GM18502 (cell line): Measurements from ENCODE around the gene NDUFC2.
"Not testable (repeated sequence)": the region's sequence is repeated elsewhere in the genome, so short reads cannot be mapped to it uniquely, and the experiment has no call there.

Source experiments
- ATAC-seq: cut with Tn5 transposase; IDR thresholded peaks from one replicate; pipeline ENCODE4 v1.9.1; 2021; ENCODE audit warnings: mild to moderate bottlenecking; ENCODE audit not compliant: unreplicated experiment, poor library complexity

NDUFC2 gene

DNA sequence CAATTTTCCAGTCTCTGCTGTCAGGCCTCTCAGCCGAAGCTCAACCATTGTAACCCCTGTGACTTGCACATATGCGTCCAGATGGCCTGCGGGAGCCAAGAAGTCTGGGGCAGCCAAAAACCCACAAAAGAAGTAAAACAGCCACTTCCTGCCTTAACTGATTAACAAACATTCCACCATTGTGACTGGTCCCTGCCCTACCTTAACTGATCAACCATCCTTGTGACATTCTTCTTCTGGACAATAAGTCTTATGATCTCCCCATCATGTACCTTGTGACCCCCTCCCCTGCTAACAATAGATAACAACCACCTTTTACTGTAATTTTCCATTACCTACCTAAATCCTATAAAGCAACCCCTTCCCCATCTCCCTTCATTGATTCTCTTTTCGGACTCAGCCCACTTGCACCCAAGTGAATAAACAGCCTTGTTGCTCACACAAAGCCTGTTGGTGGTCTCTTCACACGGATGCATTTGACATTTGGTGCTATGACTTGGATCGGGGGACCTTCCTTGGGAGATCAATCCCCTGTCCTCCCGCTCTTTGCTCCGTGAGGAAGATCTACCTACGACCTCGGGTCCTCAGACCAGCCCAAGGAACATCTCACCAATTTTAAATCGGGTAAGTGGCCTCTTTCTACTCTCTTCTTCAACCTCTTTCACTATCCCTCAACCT, 1.3 kb upstream of the NDUFC2 start:
- no peak for ATAC-seq

DNA sequence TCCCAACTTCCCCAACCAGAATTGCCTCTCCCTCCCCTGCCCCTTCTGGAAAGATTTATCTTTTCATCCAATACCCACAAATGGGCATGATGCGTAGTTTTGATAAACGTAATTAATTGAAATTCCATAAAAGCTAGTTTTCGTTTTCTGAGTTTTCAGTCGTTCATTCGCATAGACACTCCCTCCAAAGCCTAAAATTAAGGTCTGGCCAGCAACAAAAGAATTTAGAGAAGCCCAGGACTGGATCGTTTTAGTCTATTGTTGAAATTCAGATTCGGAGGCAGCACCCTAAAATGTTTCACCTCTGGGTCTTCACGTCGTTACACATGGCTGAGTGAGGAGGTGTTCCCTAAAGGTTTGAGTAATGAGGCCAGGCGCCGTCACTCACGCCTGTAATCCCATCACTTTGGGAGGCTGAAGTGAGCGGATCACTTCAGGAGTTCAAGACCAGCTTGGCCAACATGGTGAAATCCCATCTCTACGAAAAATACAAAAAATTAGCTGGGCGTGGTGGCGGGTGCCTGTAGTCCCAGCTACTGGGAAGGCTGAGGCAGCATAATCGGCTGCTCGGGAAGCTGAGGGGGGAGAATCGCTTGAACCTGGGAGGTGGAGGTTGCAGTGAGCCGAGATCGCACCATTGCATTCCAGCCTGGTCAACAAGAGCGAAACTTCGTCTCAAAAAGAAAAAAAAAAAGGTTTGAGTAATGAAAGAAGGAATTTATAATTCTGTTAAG, 589 bp upstream of the NDUFC2 start:
- ATAC-seq: no peak

DNA sequence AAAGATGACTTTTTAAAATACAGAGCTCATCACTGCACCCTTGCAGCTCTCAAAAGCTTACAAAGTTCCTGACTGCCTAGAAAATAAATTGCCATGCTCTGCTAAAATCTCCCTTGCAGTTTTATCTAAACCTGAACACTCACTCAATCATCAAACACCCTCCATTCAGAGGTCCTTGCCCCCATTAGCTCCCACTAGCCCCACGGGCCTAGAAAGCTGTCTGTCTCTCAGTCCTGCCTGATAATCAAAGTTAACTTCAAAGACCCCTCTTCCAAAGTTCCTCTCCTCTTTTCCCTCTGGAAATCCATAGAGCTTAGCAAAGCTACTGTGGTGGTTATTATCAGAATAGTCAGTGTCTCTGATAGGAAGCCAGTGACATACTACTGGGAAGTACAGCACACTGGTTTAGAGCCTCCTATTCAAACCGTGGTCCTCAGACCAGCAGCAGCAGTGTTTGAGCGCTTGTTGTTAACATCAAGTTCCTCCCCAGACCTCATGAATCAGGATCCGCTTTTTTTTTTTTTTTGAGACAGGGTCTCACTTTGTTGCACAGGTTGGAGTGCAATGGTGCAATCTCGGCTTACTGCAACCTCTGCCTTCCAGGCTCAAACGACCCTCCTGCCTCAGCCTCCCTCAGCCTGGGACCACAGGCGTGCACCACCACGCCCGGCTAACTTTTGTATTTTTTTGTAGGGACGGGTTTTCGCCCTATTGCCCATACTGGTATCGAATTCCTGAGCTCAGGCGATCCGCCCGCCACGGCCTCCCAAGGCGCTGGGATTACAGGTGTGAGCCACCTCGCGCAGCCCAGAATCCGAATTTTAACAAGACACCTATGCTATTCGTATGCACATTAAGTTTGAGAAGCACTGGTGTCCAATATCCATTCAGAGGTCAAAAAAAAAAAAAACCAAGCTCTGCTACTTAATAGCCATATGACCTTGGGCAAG, 1.2 kb downstream of the NDUFC2 start:
- ATAC-seq: no peak

GRCh38 chr11:78077592-78077991, 2.1 kb downstream of the NDUFC2 start:
- not testable (repeated sequence) for ATAC-seq

DNA sequence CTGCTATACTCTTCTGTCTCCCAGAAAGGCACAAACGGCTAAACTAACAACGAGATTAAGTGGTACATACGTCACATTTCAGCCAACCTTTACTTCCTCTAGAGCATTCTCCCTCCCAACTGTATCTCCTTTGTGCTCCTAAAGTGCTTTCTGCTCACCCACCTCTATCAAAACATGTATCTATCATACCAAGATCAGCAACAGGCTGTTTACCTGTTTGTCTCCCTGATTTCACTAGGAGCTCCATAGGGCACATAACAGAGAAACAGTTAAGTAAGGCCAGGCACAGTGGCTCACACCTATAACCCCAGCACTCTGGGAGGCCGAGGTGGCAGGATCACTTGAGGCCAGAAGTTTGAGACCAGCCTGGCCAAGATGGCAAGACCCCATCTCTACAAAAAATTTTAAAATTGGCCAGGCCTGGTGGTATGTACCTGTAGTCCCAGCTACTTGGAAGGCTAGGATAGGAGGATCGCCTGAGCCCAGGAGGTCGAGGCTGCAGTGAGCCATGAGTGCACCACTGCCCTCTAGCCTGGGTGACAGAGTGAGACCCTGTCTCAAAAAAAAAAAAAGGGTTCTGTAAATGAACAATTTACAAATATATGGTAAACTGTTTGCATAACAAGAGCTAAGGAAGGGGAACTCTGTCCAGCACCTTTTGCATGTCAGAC, 2.8 kb downstream of the NDUFC2 start:
- no peak for ATAC-seq

- ATAC-seq: no peak
These were observed 4.9 kb downstream of the NDUFC2 start for GRCh38 chr11:78074756-78075155.

GRCh38 chr11:78072455-78072854, 7.2 kb downstream of the NDUFC2 start:
- no peak for ATAC-seq

- ATAC-seq: no peak
These were observed 7.9 kb downstream of the NDUFC2 start for GRCh38 chr11:78071717-78072116.

GRCh38 chr11:78070621-78071020, 9.0 kb downstream of the NDUFC2 start:
- no peak for ATAC-seq

DNA sequence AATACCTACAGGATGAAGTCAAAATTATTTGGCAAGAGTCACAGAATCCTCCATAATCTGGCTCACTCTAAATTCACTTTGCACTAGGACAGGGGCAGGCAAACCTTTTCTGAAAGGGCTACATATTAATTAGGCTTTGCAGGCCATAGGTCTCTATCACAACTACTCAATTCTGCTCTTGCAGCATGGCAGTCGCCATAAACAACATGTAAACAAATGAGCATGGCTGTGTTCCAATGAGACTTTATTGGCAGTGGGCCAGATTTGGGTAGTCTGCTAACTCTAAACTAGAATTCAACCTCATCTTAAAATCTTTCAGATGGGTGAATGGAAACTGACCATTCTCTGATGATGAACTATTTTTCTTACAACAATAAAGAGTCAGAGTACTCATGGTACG, 10.2 kb downstream of the NDUFC2 start:
- ATAC-seq: no peak

DNA sequence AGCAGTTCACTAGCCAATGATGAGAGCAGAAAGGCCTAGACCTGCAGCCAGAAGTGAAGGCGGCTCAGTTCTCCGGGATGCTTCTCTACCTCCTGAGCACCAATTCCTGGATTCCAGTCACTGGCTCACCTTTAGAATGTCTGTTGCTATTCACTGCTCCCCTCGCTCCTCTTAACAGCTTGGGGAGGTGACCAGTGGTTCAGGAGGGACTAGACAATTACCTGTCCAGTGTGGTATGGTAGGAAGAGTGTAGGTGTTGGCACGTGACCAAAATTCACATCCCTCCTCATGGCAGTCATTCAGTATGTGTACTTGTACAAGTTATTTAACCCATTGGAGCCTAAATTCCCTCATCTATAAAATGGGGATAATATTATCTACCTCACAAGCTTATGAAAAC, 12.0 kb downstream of the NDUFC2 start:
- ATAC-seq: no peak

DNA sequence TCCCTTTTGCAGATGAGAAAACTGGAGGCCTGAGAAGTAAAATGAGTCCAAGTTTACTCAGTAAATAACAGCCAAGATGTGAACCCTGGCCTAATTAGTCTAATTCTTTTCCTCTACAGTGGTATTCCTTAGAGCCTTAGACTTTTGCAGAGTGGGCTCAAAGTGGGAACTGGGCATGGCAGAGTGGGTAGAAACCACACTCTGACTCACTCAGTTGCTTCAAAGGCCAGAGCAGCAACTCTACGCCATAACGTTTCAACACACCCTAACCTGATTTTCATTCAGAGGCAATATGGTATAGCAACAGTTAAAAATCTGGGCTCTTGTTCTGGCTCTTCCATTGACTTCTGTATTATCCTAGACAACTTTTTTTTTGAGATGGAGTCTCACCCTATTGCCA, 13.2 kb downstream of the NDUFC2 start:
- ATAC-seq: no peak

- ATAC-seq: no peak
These were observed 14.5 kb downstream of the NDUFC2 start for GRCh38 chr11:78065203-78065602.

GRCh38 chr11:78063440-78064181, 16.1 kb downstream of the NDUFC2 start, which contains the start of gene THRSP:
THRSP (plus strand) TSS chr11:78063861; CDS start chr11:78063882, 21 bp downstream.
- no peak for ATAC-seq

DNA sequence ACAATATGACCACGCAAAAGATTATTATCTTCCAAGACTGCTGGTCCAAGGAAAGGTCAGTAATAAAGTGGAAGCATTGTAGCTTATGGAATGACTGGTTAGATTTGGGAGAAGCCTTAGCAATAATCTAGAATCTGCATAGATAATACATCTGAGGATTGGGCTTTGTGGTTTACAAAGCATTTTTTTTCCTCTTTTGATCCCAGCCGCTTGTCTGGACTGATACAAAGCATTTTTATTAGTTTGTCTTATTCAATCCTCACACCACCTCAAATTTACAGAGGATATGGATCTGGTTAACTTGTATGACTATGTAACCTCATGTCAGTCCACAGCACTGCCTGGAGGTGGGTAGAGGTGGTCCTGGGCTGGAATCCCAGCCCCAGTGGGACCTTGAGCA, 17.0 kb downstream of the NDUFC2 start:
- no peak for ATAC-seq

DNA sequence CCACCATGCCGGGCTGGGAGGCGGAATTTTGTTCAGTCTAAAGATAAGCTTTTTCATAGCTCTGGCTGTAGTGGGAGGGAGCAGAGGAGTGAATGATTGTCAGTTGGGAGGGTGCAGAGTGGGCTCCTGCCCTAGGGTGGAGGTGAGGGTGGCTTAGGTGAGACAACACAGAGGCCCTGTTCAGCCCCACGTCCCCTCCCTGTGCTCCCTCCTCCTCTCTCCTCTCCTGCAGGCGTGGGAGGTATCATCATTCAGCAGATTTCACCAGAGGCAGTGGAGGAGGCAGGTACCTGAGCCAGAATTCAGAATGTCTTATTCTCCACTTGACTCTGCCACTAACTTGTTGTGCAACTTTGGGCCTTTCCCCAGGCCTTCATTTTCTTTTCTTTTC, 17.7 kb downstream of the NDUFC2 start:
- ATAC-seq: no peak

DNA sequence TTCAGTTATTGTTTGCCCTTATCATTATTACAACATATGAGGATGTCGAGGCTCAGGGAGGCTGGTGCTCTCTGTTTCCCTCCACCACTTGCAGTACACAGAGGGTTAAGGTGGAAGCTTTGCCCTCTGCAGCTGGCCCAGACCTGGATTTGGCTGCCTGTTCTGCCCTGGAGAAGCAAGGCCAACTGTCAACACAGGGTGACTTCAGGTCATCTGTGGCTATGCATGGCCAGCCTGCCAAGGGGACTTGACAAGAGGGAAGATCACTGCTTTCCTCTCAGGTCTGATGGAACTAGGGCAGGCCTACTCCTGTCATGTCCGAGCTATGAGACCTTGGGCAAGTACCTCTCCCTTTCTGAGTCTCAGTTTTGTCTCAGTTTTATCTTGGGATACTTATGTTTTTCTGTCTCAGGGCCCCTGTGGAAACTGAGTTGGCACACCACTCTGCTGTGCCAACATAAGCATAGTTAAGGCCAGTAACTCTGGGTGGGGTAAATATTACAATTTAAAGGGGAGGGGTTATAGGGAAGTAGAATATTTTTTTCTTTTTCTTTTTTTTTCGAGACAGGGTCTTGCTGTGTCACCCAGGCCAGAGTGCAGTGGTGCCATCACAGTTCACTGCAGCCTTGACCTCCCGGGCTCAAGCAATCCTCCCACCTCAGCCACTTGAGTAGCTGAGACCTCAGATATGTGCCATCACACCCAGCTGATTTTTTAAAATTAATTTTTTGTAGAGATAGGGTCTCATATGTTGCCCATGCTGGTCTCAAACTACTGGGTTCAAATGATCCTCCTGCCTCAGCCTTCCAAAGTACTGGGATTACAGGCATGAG, 18.4 kb downstream of the NDUFC2 start:
- ATAC-seq: no peak

DNA sequence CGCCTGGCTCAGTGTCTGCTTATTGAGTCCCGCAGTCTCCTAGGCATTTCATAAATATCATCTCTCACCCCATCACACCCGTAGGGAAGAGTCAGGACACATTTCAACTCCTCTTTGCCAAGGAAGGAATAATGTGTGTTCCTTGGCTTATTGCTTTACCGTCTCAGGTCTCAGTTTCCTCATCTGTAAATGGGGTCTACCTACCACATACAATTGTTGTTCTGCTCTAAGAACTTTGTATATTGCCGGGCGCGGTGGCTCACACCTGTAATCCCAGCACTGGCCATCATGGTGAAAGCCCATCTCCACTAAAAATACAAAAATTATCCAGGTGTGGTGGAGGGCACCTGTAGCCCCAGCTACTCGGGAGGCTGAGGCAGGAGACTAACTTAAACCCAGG, 19.1 kb downstream of the NDUFC2 start:
- ATAC-seq: no peak
